ENCODE data around the gene CDH5. TPM values are rescaled to one million over a fixed set of nuclear protein-coding genes. Genes with fewer than 3 reads are reported as not detected.

CDH5 gene
- total and polyA plus RNA-seq, 2 of the 8 experiments (the other 6 are each of a cell fraction or from before 2014, with no cell fraction given), result 0.32 TPM

DNA sequence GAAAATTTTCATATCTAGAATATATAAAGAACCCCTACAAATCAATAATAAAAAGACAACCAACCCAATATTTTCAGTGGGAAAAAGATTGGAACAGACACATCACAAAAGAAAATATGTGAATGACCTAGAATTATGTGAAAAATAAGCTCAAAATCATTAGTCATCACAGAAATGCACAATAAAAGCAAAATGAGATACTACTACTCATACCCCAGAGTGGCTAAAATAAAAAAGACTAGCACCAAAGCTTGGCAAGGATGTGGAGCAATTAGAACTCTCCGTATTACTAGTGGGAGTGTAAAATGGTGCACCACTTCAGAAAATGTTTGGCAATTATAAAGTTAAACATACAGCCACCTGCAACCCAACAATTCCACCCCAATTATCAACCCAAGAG lies 48.0 kb upstream of the CDH5 start:
- no peak overlapping the region for H2BK20ac ChIP-seq (ENCODE audit: low read length)
- H2BK12ac ChIP-seq (ENCODE audit: low read depth, low read length), result no peak overlapping the region
- FAIRE-seq, result no peak
- H3K18ac ChIP-seq (ENCODE audit: extremely low read depth, low read length), result no peak overlapping the region
- H3K4ac ChIP-seq (replicated peaks; ENCODE audit: insufficient read length, low read depth, low read length), result no peak overlapping the region
- H4K20me1 ChIP-seq (replicated peaks in 1 of 2; ENCODE audit: control insufficient read depth in 1 of 2, insufficient read depth in 2 of 2, low read length in 2 of 2), result no peaks in the 10 kb centered on the region
- H3K56ac ChIP-seq (replicated peaks; ENCODE audit: insufficient read length, low read depth, low read length), result no peak overlapping the region
- H4K8ac ChIP-seq (ENCODE audit: extremely low read depth, insufficient read depth, low read length), result no peak overlapping the region
- H3K9me3 ChIP-seq (ENCODE audit: insufficient read depth in 2 of 2, low read depth in 1 of 2, low read length in 1 of 2), result no peaks in the 10 kb centered on the region
- H3K27ac ChIP-seq (ENCODE audit: low read depth, low read length), result no peak overlapping the region
- no peak overlapping the region for H2BK5ac ChIP-seq (ENCODE audit: low read depth, low read length)
- no peaks in the 10 kb centered on the region for H3K27me3 ChIP-seq (replicated peaks in 1 of 4; ENCODE audit: control insufficient read depth in 3 of 4, extremely low read depth in 1 of 4, insufficient read depth in 3 of 4, low read length in 3 of 4)
- CTCF ChIA-PET (ENCODE audit: partially characterized antibody), result interaction anchor here (0.7 to 21.2 kb wide), 9 partner anchors 9 to 45 kb away, joined by 3 to 271 read pairs (median 9); no protein-coding TSS in a partner anchor
- no peak overlapping the region for H3K4me3 ChIP-seq (ENCODE audit: extremely low read depth in 1 of 4, insufficient read depth in 2 of 4, low read depth in 3 of 4, low read length in 4 of 4)
- no peaks in the 10 kb centered on the region for H3K79me2 ChIP-seq (ENCODE audit: control insufficient read depth in 1 of 2, insufficient read depth in 2 of 2, low read length in 2 of 2)
- no peak overlapping the region for H2BK120ac ChIP-seq (replicated peaks; ENCODE audit: low read depth, low read length)
- H4K5ac ChIP-seq (ENCODE audit: insufficient read length, low read depth, low read length), result no peak overlapping the region
- WGBS, 2 experiments (ENCODE audit: extremely low coverage in 1 of 2, insufficient coverage in 1 of 2, insufficient read length in 1 of 2, insufficient replicate concordance in 2 of 2, low coverage in 1 of 2, low lambda C conversion rate in 2 of 2, missing lambda C conversion rate in 1 of 2), result 92% methylated on average over 1 of the region's 1 CpG; no CpG with 5 or more reads in 1 of the 2 experiments
- no peak for DNase-seq (ENCODE audit: low read depth in 1 of 2, low spot score in 2 of 2)
- no peak overlapping the region for H3K23ac ChIP-seq (ENCODE audit: insufficient read length)
- H3K14ac ChIP-seq (ENCODE audit: insufficient read length), result no peak overlapping the region
- POLR2A ChIA-PET (ENCODE audit: partially characterized antibody), result no interaction called here
- no peaks in the 10 kb centered on the region for H3K36me3 ChIP-seq (ENCODE audit: control insufficient read depth in 2 of 4, insufficient read depth in 4 of 4, low read length in 3 of 4)
- H4K91ac ChIP-seq (replicated peaks; ENCODE audit: insufficient read length, low read length), result no peak overlapping the region
- no peak overlapping the region for H2BK15ac ChIP-seq (ENCODE audit: low read length)
- H3K23me2 ChIP-seq (ENCODE audit: low read depth, low read length), result 0 out of 2 replicates have a peak, but pooled peaks cover 2% of the 10 kb centered on the region
- no peak overlapping the region for H2AFZ ChIP-seq (ENCODE audit: low read length)
- no peak overlapping the region for H3K9ac ChIP-seq (replicated peaks in 1 of 4; ENCODE audit: extremely low read depth in 1 of 4, low read depth in 3 of 4, low read length in 3 of 4)
- H3K4me2 ChIP-seq (ENCODE audit: insufficient read depth in 1 of 2, low read depth in 2 of 2, low read length in 2 of 2), result no peak overlapping the region
- no peaks in the 10 kb centered on the region for H3K4me1 ChIP-seq (replicated peaks in 1 of 4; ENCODE audit: control insufficient read depth in 3 of 4, insufficient read depth in 4 of 4, low read length in 3 of 4)
- no peaks in the 10 kb centered on the region for H3K79me1 ChIP-seq (ENCODE audit: low read depth, low read length)
- no peak overlapping the region for H2AK5ac ChIP-seq (ENCODE audit: low read depth, low read length)
- TF ChIP-seq TEAD4 (IDR thresholded peaks at IDR 0.05; ENCODE audit: low read depth, low read length), result no peak
- no peak for TF ChIP-seq NRF1 (IDR thresholded peaks at IDR 0.05; ENCODE audit: low read depth, low read length)
- TF ChIP-seq EGR1 (IDR thresholded peaks at IDR 0.05; ENCODE audit: borderline replicate concordance, low read depth, low read length), result no peak
- TF ChIP-seq RNF2 (IDR thresholded peaks at IDR 0.05; ENCODE audit: borderline replicate concordance, low read depth, low read length, missing control alignments, poor library complexity, severe bottlenecking), result no peak
- TF ChIP-seq, protein P1, sequence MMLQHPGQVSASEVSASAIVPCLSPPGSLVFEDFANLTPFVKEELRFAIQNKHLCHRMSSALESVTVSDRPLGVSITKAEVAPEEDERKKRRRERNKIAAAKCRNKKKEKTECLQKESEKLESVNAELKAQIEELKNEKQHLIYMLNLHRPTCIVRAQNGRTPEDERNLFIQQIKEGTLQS (IDR thresholded peaks at IDR 0.05; ENCODE audit: insufficient read depth, low read depth, low read length), result no peak
- TF ChIP-seq CBX8 (IDR thresholded peaks at IDR 0.05; ENCODE audit: borderline replicate concordance, low read depth, low read length), result no peak
- TF ChIP-seq CREB1 (IDR thresholded peaks at IDR 0.05), result no peak
- TF ChIP-seq TBP (IDR thresholded peaks at IDR 0.05; ENCODE audit: low read depth, low read length), result no peak
- no peak for TF ChIP-seq ZNF274 (IDR thresholded peaks at IDR 0.05; ENCODE audit: borderline replicate concordance, extremely low read depth, low read length)
- TF ChIP-seq CTCF (IDR thresholded peaks at IDR 0.05; ENCODE audit: control extremely low read depth in 1 of 3, insufficient read depth in 1 of 3, low read depth in 1 of 3, low read length in 3 of 3), result no peak
